Non-pigmented ciliary epithelial cell (primary cell): Measurements from ENCODE around the gene DDT.
"Not testable (repeated sequence)": the region's sequence is repeated elsewhere in the genome, so short reads cannot be mapped to it uniquely, and the experiment has no call there.

Experiments
- DNase-seq: peaks from one replicate; pipeline ENCODE4 v3.0.0-alpha.2; 2010; ENCODE audit warnings: low read depth

The DDT gene

GRCh38 chr22:23974345-23974744, at the start of gene DDT:
Gene DDT (minus strand): TSS chr22:23974441. CDS start chr22:23974414, 27 bp downstream.
- DNase-seq, result not testable (repeated sequence)

- no peak for DNase-seq
These were observed 49.1 kb upstream of the DDT start for GRCh38 chr22:24023204-24023789.

GRCh38 chr22:24021304-24021703, 47.1 kb upstream of the DDT start:
- no peak for DNase-seq

GRCh38 chr22:24016156-24016555, 41.9 kb upstream of the DDT start:
- DNase-seq, result no peak

GRCh38 chr22:24011735-24012068, 37.5 kb upstream of the DDT start:
- DNase-seq, result no peak

- no peak for DNase-seq
These were observed 35.8 kb upstream of the DDT start for GRCh38 chr22:24010018-24010391.

GRCh38 chr22:24009227-24010017, 35.2 kb upstream of the DDT start:
- no peak for DNase-seq

GRCh38 chr22:24008381-24009226, 34.4 kb upstream of the DDT start:
- DNase-seq, result no peak

- DNase-seq, result no peak
These were observed 33.7 kb upstream of the DDT start for GRCh38 chr22:24008022-24008283.

- no peak for DNase-seq
These were observed 33.2 kb upstream of the DDT start for GRCh38 chr22:24007253-24008021.

GRCh38 chr22:24006914-24007214, 32.6 kb upstream of the DDT start:
- no peak for DNase-seq

GRCh38 chr22:24006207-24006913, 32.1 kb upstream of the DDT start:
- DNase-seq, result no peak

GRCh38 chr22:24005201-24005600, 31.0 kb upstream of the DDT start, which contains the start of gene GSTT4:
Gene GSTT4 (minus strand): TSS chr22:24005453. CDS start chr22:24005356, 97 bp downstream.
- DNase-seq, result no peak

- DNase-seq, result no peak
These were observed 29.6 kb upstream of the DDT start for GRCh38 chr22:24003887-24004286.

- no peak for DNase-seq
These were observed 28.6 kb upstream of the DDT start for GRCh38 chr22:24002851-24003250.

- no peak for DNase-seq
These were observed 28.0 kb upstream of the DDT start for GRCh38 chr22:24002272-24002671.

GRCh38 chr22:24001314-24001713, 27.1 kb upstream of the DDT start:
- no peak for DNase-seq

- DNase-seq, result not testable (repeated sequence)
These were observed 25.5 kb upstream of the DDT start for GRCh38 chr22:23999779-24000178.

- DNase-seq, result no peak
These were observed 22.9 kb upstream of the DDT start for GRCh38 chr22:23997092-23997491.

- DNase-seq, result not testable (repeated sequence)
These were observed 19.4 kb upstream of the DDT start for GRCh38 chr22:23993581-23994177.

- DNase-seq, result not testable (repeated sequence)
These were observed 18.8 kb upstream of the DDT start for GRCh38 chr22:23993080-23993479.
